ENCODE results near the gene PRR23A. TPM values are rescaled to one million over a fixed set of nuclear protein-coding genes. Genes with fewer than 3 reads are reported as not detected.

The PRR23A gene
- polyA plus RNA-seq, 3 donors: not detected

GRCh38 chr3:138972941-138973340, 33.1 kb downstream of the PRR23A start:
- 91% methylated on average over 4 of the region's 5 CpGs for WGBS (ENCODE audit: insufficient coverage)
- DNase-seq: no peak
- Mint-ChIP-seq H3K4me1 (no peaks in the 10 kb centered on the region), H3K27me3 (ENCODE audit: low read depth in 3 of 3) (peaks cover 11 to 26% (median 14%) of the 10 kb centered on the region in 3 donors), H3K36me3 (no peaks in the 10 kb centered on the region), H3K9me3 (peaks cover 0 to 2% (median 0%) of the 10 kb centered on the region in 7 donors), H3K4me3 (no peak overlapping the region), H3K27ac (peak overlapping the region in 1 of 7 donors; percentile 3)
- H3K4me1 ChIP-seq (ENCODE audit: control insufficient read depth in 1 of 2, insufficient read depth in 2 of 2, low read length in 2 of 2): no peaks in the 10 kb centered on the region
- no peaks in the 10 kb centered on the region for H3K36me3 ChIP-seq (replicated peaks in 1 of 2; ENCODE audit: control insufficient read depth in 1 of 2, insufficient read depth in 2 of 2, low read length in 2 of 2)
- no peak overlapping the region for H3K4me2 ChIP-seq (replicated peaks; ENCODE audit: extremely low read depth, low read length, poor library complexity, severe bottlenecking)
- no peak overlapping the region for H3K27ac ChIP-seq (ENCODE audit: low read depth in 1 of 2, low read length in 2 of 2)
- TF ChIP-seq CTCF (IDR thresholded peaks at IDR 0.05): no peak
- H4K20me1 ChIP-seq (ENCODE audit: insufficient read depth, low read length): no peaks in the 10 kb centered on the region
- no peak overlapping the region for H3K4me3 ChIP-seq (replicated peaks in 1 of 3; ENCODE audit: low read depth in 2 of 3, low read length in 3 of 3)
- peaks cover 0 to 6% of the 10 kb centered on the region in 2 donors for H3K27me3 ChIP-seq (ENCODE audit: control insufficient read depth in 2 of 2, insufficient read depth in 2 of 2, low read length in 2 of 2)
- H3K9me3 ChIP-seq (replicated peaks in 1 of 2; ENCODE audit: control insufficient read depth in 1 of 2, insufficient read depth in 1 of 2, low read length in 2 of 2): no peaks in the 10 kb centered on the region
- H3K9ac ChIP-seq (ENCODE audit: insufficient read depth, low read length, poor library complexity, severe bottlenecking): no peak overlapping the region
- H3K79me2 ChIP-seq (ENCODE audit: insufficient read depth, low read length): no peaks in the 10 kb centered on the region
- H2AFZ ChIP-seq (ENCODE audit: insufficient read depth, low read depth, low read length, poor library complexity, severe bottlenecking): no peak overlapping the region
- intact Hi-C loops (cut with micrococcal nuclease): no loop called here

GRCh38 chr3:138971766-138972320, 34.2 kb downstream of the PRR23A start:
- no peak overlapping the region for H3K27ac ChIP-seq (ENCODE audit: low read depth in 1 of 2, low read length in 2 of 2)
- no peak for TF ChIP-seq CTCF (IDR thresholded peaks at IDR 0.05)
- H2AFZ ChIP-seq (ENCODE audit: insufficient read depth, low read depth, low read length, poor library complexity, severe bottlenecking): no peak overlapping the region
- H3K79me2 ChIP-seq (ENCODE audit: insufficient read depth, low read length): no peaks in the 10 kb centered on the region
- H3K36me3 ChIP-seq (replicated peaks in 1 of 2; ENCODE audit: control insufficient read depth in 1 of 2, insufficient read depth in 2 of 2, low read length in 2 of 2): no peaks in the 10 kb centered on the region
- intact Hi-C loops (cut with micrococcal nuclease): no loop called here
- H4K20me1 ChIP-seq (ENCODE audit: insufficient read depth, low read length): no peaks in the 10 kb centered on the region
- H3K27me3 ChIP-seq (ENCODE audit: control insufficient read depth in 2 of 2, insufficient read depth in 2 of 2, low read length in 2 of 2): peaks cover 0 to 6% of the 10 kb centered on the region in 2 donors
- no peak overlapping the region for H3K27ac Mint-ChIP-seq
- no peaks in the 10 kb centered on the region for H3K9me3 ChIP-seq (replicated peaks in 1 of 2; ENCODE audit: control insufficient read depth in 1 of 2, insufficient read depth in 1 of 2, low read length in 2 of 2)
- WGBS (ENCODE audit: insufficient coverage): 86% methylated on average over 2 of the region's 6 CpGs
- H3K4me1 Mint-ChIP-seq: no peaks in the 10 kb centered on the region
- no peak overlapping the region for H3K4me2 ChIP-seq (replicated peaks; ENCODE audit: extremely low read depth, low read length, poor library complexity, severe bottlenecking)
- DNase-seq: no peak
- peaks cover 13 to 31% (median 16%) of the 10 kb centered on the region in 3 donors for H3K27me3 Mint-ChIP-seq (ENCODE audit: low read depth in 3 of 3)
- H3K4me3 Mint-ChIP-seq: no peak overlapping the region
- no peak overlapping the region for H3K9ac ChIP-seq (ENCODE audit: insufficient read depth, low read length, poor library complexity, severe bottlenecking)
- peaks cover 0 to 2% (median 0%) of the 10 kb centered on the region in 7 donors for H3K9me3 Mint-ChIP-seq
- no peak overlapping the region for H3K4me3 ChIP-seq (replicated peaks in 1 of 3; ENCODE audit: low read depth in 2 of 3, low read length in 3 of 3)
- H3K36me3 Mint-ChIP-seq: no peaks in the 10 kb centered on the region
- no peaks in the 10 kb centered on the region for H3K4me1 ChIP-seq (ENCODE audit: control insufficient read depth in 1 of 2, insufficient read depth in 2 of 2, low read length in 2 of 2)

Data from CD14-positive monocyte (primary cell).